PFSK-1 (cell line): ENCODE data around the gene GABRB3.

ENCODE experiments used
- FOXP2 ChIP-seq: optimal IDR thresholded peaks from 2 replicates; pipeline ENCODE3; 2011; ENCODE audit warnings: borderline replicate concordance, control low read depth, inconsistent platforms; ENCODE audit not compliant: insufficient read depth; ENCODE audit errors: extremely low read length, extremely low read depth
- POLR2AphosphoS5 ChIP-seq: IDR thresholded peaks from 2 replicates; pipeline ENCODE4 v1.6.1; 2012; ENCODE audit warnings: low read depth, mild to moderate bottlenecking, control low read depth, low read length, moderate library complexity
- REST ChIP-seq, 2 experiments: IDR thresholded peaks; 2 replicates each; pipeline versions ENCODE4 v1.6.1 to v1.8.0; 2011 to 2012; ENCODE audit warnings: low read depth in 2 of 2, low read length in 2 of 2, control low read depth in 1 of 2, inconsistent platforms in 1 of 2, mild to moderate bottlenecking in 1 of 2, moderate library complexity in 1 of 2; ENCODE audit not compliant: insufficient read depth in 1 of 2
- SIN3A ChIP-seq: IDR thresholded peaks from 2 replicates; pipeline ENCODE4 v1.6.1; 2012; ENCODE audit warnings: mild to moderate bottlenecking, low read length, moderate library complexity, borderline replicate concordance; ENCODE audit not compliant: insufficient read depth
- TAF1 ChIP-seq: IDR thresholded peaks from 2 replicates; pipeline ENCODE4 v1.6.1; 2012; ENCODE audit warnings: low read length, control low read depth, borderline replicate concordance; ENCODE audit not compliant: insufficient read depth

The GABRB3 gene

GRCh38 chr15:26661748-26662147 is 111.1 kb downstream of the GABRB3 start:
- no peak for TF ChIP-seq SIN3A
- no peak for TF ChIP-seq POLR2AphosphoS5
- TF ChIP-seq TAF1, result no peak
- no peak for TF ChIP-seq FOXP2
- TF ChIP-seq REST (IDR thresholded peaks at IDR 0.05; ENCODE audit: insufficient read depth in 1 of 2, low read depth in 2 of 2, low read length in 2 of 2), result no peak

GRCh38 chr15:26661107-26661506 is 111.8 kb downstream of the GABRB3 start:
- no peak for TF ChIP-seq REST (IDR thresholded peaks at IDR 0.05; ENCODE audit: insufficient read depth in 1 of 2, low read depth in 2 of 2, low read length in 2 of 2)
- no peak for TF ChIP-seq TAF1
- TF ChIP-seq POLR2AphosphoS5, result no peak
- no peak for TF ChIP-seq FOXP2
- no peak for TF ChIP-seq SIN3A

GRCh38 chr15:26660241-26660640 is 112.6 kb downstream of the GABRB3 start:
- TF ChIP-seq TAF1 (no peak), FOXP2 (no peak), POLR2AphosphoS5 (no peak), SIN3A (no peak), REST (IDR thresholded peaks at IDR 0.05; ENCODE audit: insufficient read depth in 1 of 2, low read depth in 2 of 2, low read length in 2 of 2) (no peak)

GRCh38 chr15:26658290-26658689 is 114.6 kb downstream of the GABRB3 start:
- TF ChIP-seq REST (IDR thresholded peaks at IDR 0.05; ENCODE audit: insufficient read depth in 1 of 2, low read depth in 2 of 2, low read length in 2 of 2), result no peak

GRCh38 chr15:26656080-26656479 is 116.8 kb downstream of the GABRB3 start:
- TF ChIP-seq REST (IDR thresholded peaks at IDR 0.05; ENCODE audit: insufficient read depth in 1 of 2, low read depth in 2 of 2, low read length in 2 of 2), result no peak
- TF ChIP-seq POLR2AphosphoS5, result no peak
- no peak for TF ChIP-seq SIN3A
- no peak for TF ChIP-seq FOXP2
- no peak for TF ChIP-seq TAF1
